PFSK-1 (cell line): ENCODE measurements around the gene PALM2AKAP2.

Source experiments
- SIN3A ChIP-seq: IDR thresholded peaks from 2 replicates; pipeline ENCODE4 v1.6.1; 2012; ENCODE audit warnings: mild to moderate bottlenecking, low read length, moderate library complexity, borderline replicate concordance; ENCODE audit not compliant: insufficient read depth
- TF ChIP-seq, protein P1 (sequence below), 2 experiments: IDR thresholded peaks; 2 replicates each; pipeline versions ENCODE4 v1.6.1 to v1.8.0; 2011 to 2012; ENCODE audit warnings: low read depth in 2 of 2, low read length in 2 of 2, control low read depth in 1 of 2, inconsistent platforms in 1 of 2, mild to moderate bottlenecking in 1 of 2, moderate library complexity in 1 of 2; ENCODE audit not compliant: insufficient read depth in 1 of 2

DNA sequence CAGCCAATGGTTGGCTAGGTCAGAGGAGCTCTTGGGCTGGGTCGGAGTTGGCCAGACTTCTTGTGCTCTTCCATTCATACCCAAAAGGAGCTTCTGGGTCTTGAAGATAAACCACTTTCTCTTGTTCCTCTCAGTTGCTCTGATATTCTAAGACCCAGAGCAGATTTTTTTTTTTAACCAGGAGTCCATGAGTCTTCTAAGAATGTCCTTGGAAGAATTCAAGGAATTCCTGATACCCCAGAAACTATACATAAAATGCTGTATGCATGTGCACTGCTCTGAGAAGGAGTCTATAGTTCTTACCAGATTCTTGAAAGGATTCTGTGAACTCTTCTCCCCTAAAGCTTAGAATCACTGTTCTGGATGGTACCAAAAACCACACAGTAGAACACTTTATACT lies 9.9 kb upstream of the PALM2AKAP2 start:
- TF ChIP-seq, protein P1, sequence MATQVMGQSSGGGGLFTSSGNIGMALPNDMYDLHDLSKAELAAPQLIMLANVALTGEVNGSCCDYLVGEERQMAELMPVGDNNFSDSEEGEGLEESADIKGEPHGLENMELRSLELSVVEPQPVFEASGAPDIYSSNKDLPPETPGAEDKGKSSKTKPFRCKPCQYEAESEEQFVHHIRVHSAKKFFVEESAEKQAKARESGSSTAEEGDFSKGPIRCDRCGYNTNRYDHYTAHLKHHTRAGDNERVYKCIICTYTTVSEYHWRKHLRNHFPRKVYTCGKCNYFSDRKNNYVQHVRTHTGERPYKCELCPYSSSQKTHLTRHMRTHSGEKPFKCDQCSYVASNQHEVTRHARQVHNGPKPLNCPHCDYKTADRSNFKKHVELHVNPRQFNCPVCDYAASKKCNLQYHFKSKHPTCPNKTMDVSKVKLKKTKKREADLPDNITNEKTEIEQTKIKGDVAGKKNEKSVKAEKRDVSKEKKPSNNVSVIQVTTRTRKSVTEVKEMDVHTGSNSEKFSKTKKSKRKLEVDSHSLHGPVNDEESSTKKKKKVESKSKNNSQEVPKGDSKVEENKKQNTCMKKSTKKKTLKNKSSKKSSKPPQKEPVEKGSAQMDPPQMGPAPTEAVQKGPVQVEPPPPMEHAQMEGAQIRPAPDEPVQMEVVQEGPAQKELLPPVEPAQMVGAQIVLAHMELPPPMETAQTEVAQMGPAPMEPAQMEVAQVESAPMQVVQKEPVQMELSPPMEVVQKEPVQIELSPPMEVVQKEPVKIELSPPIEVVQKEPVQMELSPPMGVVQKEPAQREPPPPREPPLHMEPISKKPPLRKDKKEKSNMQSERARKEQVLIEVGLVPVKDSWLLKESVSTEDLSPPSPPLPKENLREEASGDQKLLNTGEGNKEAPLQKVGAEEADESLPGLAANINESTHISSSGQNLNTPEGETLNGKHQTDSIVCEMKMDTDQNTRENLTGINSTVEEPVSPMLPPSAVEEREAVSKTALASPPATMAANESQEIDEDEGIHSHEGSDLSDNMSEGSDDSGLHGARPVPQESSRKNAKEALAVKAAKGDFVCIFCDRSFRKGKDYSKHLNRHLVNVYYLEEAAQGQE (IDR thresholded peaks at IDR 0.05; ENCODE audit: insufficient read depth in 1 of 2, low read depth in 2 of 2, low read length in 2 of 2): no peak
- no peak for TF ChIP-seq SIN3A
